Endodermal cell (in vitro differentiated cells): ENCODE results near the gene NUPR1. TPM values are rescaled to one million over a fixed set of nuclear protein-coding genes. Genes with fewer than 3 reads are reported as not detected.

Experiments
- DNase-seq: peaks from one replicate; pipeline ENCODE4 v3.0.0-alpha.2; 2017
- H3K27ac ChIP-seq: 2 replicates; pipeline ENCODE4 v1.5.1; 2013; ENCODE audit warnings: mild to moderate bottlenecking, low read depth, low read length, moderate library complexity
- H3K27me3 ChIP-seq: 2 replicates; pipeline ENCODE4 v1.6.1; 2013; ENCODE audit warnings: mild to moderate bottlenecking, low read length, moderate library complexity; ENCODE audit not compliant: insufficient read depth, control insufficient read depth, poor library complexity, severe bottlenecking
- H3K36me3 ChIP-seq: 2 replicates; pipeline ENCODE4 v1.7.0; 2013; ENCODE audit warnings: mild to moderate bottlenecking, low read length, moderate library complexity; ENCODE audit not compliant: control insufficient read depth, insufficient read depth
- H3K4me1 ChIP-seq: one replicate; pipeline ENCODE4 v1.7.0; 2013; ENCODE audit warnings: low read length; ENCODE audit not compliant: control insufficient read depth, insufficient read depth
- H3K4me3 ChIP-seq: 2 replicates; pipeline ENCODE4 v1.5.1; 2013; ENCODE audit warnings: mild to moderate bottlenecking, low read length, moderate library complexity
- H3K9ac ChIP-seq: 2 replicates; pipeline ENCODE4 v1.6.1; 2013; ENCODE audit warnings: mild to moderate bottlenecking, low read length, moderate library complexity; ENCODE audit not compliant: poor library complexity, severe bottlenecking; ENCODE audit errors: extremely low read depth
- H3K9me3 ChIP-seq: 2 replicates; pipeline ENCODE4 v1.6.1; 2013; ENCODE audit warnings: mild to moderate bottlenecking, low read length, moderate library complexity; ENCODE audit not compliant: control insufficient read depth
- H3K27ac Mint-ChIP-seq: 2 replicates; pipeline ENCODE4 v1.8.0; 2020; ENCODE audit warnings: mixed read lengths
- H3K27me3 Mint-ChIP-seq: 2 replicates; pipeline ENCODE4 v1.8.0; 2021; ENCODE audit warnings: mild to moderate bottlenecking, mixed read lengths; ENCODE audit not compliant: insufficient read depth
- H3K36me3 Mint-ChIP-seq: 2 replicates; pipeline ENCODE4 v1.8.0; 2020; ENCODE audit warnings: low read depth, mixed read lengths
- H3K4me1 Mint-ChIP-seq: 2 replicates; pipeline ENCODE4 v1.8.0; 2020; ENCODE audit warnings: mixed read lengths
- H3K4me3 Mint-ChIP-seq: 2 replicates; pipeline ENCODE4 v1.8.0; 2020; ENCODE audit warnings: mild to moderate bottlenecking, moderate library complexity, mixed read lengths
- H3K9me3 Mint-ChIP-seq: 2 replicates; pipeline ENCODE4 v1.8.0; 2020; ENCODE audit warnings: mild to moderate bottlenecking, mixed read lengths
- WGBS, 2 experiments: methylation state at CpG; one replicate each; pipeline versions ENCODE4 v1.1.5 to v1.1.7; 2013; ENCODE audit warnings: missing lambda C conversion rate in 2 of 2, mixed read lengths in 1 of 2; ENCODE audit not compliant: insufficient coverage in 1 of 2, insufficient read length in 1 of 2; 5-methylcytosine and 5-hydroxymethylcytosine counted together
- total RNA-seq, 2 donors: library from RNA; stranded (reverse); fragmentation: NEBNext Ultra II Directional in 1 of 2; extraction: Animal tissue kit (Norgen Biotek cat#: 25700) in 1 of 2; gene quantifications; 2 replicates in 1 of 2; 3 replicates in 1 of 2; pipeline ENCODE4 v1.2.1, GENCODE V29; 2021
- TF ChIP-seq, protein P1 (sequence below): fragments of 200-600 bp; sonication (generic); conservative IDR thresholded peaks from 2 replicates; pipeline ENCODE4 v1.5.0; 2021; ENCODE audit warnings: antibody characterized with exemption, mild to moderate bottlenecking

The NUPR1 gene
- total RNA-seq, 2 donors from 2014 or later: not detected

DNA sequence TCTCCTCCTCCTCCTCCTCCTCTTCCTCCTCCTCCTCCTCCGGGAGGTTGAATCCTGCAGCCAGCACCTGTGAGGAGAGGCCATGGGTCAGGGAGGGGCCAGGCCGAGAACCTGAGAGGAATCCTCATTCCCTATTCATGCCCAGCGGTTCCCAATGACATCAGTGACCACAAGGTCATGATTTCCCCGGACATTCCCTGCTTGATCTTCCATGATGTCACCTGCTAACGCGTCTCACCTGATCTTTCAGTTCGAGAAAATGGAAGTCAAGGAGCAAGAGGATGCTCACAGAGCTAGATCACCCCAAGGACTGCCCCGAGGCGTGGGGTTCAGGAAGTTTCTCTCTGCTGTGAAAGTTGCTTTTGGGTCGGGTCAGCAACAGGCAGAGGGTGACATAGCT lies 38.9 kb downstream of the NUPR1 start:
- TF ChIP-seq, protein P1, sequence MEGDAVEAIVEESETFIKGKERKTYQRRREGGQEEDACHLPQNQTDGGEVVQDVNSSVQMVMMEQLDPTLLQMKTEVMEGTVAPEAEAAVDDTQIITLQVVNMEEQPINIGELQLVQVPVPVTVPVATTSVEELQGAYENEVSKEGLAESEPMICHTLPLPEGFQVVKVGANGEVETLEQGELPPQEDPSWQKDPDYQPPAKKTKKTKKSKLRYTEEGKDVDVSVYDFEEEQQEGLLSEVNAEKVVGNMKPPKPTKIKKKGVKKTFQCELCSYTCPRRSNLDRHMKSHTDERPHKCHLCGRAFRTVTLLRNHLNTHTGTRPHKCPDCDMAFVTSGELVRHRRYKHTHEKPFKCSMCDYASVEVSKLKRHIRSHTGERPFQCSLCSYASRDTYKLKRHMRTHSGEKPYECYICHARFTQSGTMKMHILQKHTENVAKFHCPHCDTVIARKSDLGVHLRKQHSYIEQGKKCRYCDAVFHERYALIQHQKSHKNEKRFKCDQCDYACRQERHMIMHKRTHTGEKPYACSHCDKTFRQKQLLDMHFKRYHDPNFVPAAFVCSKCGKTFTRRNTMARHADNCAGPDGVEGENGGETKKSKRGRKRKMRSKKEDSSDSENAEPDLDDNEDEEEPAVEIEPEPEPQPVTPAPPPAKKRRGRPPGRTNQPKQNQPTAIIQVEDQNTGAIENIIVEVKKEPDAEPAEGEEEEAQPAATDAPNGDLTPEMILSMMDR: no peak
- Mint-ChIP-seq H3K9me3 (no peaks in the 10 kb centered on the region), H3K27me3 (peaks cover 6% of the 10 kb centered on the region), H3K27ac (no peak overlapping the region), H3K4me1 (no peaks in the 10 kb centered on the region), H3K36me3 (no peaks in the 10 kb centered on the region), H3K4me3 (no peak overlapping the region)
- no peak overlapping the region for H3K27ac ChIP-seq
- H3K4me3 ChIP-seq: no peak overlapping the region
- DNase-seq: no peak
- no peak overlapping the region for H3K9ac ChIP-seq
- no peaks in the 10 kb centered on the region for H3K36me3 ChIP-seq
- H3K9me3 ChIP-seq: no peaks in the 10 kb centered on the region
- H3K27me3 ChIP-seq: no peaks in the 10 kb centered on the region
- WGBS, 2 experiments: 84 to 86% methylated on average over 7 to 10 of the region's 10 CpGs
- no peaks in the 10 kb centered on the region for H3K4me1 ChIP-seq

DNA sequence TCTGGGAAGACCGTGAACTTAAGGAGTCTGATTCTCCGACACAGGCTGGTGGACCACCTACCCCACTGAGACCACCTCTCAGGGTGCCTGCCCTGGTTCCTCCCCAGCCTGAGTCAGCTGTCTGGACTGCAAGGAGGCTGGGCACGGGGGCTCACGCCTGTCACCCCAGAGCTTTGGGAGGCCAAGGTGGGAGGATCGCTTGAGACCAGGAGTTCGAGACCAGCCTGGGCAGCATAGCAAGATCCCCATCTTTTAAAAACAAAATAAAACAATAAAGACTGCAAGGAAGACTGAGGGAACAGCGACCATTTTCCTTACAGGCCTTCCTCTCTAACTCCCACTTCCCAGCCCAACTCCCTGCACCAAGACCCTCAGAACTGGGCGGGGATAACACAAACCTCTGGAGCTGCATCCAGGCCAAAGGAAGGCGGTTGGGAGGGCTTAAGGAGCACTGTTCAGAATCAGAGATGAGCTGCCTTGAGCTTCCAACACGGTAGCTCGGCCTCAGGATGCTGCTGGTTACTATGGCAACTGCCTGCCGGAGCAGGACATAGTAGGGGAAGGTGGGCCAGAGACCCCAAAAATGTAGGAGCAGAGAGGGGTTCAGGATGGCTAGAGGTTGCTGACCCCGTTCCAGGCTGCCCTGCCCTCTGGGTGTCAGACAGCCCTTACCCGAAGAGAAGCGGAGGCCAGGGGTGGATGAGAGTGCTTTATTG lies 40.0 kb downstream of the NUPR1 start:
- Mint-ChIP-seq H3K4me3 (no peak overlapping the region), H3K36me3 (no peaks in the 10 kb centered on the region), H3K27ac (no peak overlapping the region), H3K4me1 (no peaks in the 10 kb centered on the region), H3K27me3 (peaks cover 7% of the 10 kb centered on the region), H3K9me3 (no peaks in the 10 kb centered on the region)
- TF ChIP-seq, protein P1: no peak
- Histone ChIP-seq H3K9me3 (no peaks in the 10 kb centered on the region), H3K4me3 (no peak overlapping the region), H3K27ac (no peak overlapping the region), H3K27me3 (no peaks in the 10 kb centered on the region), H3K36me3 (no peaks in the 10 kb centered on the region), H3K4me1 (no peaks in the 10 kb centered on the region), H3K9ac (no peak overlapping the region)
- DNase-seq: no peak
- WGBS, 2 experiments: 89% methylated on average over 11 to 15 of the region's 15 CpGs

DNA sequence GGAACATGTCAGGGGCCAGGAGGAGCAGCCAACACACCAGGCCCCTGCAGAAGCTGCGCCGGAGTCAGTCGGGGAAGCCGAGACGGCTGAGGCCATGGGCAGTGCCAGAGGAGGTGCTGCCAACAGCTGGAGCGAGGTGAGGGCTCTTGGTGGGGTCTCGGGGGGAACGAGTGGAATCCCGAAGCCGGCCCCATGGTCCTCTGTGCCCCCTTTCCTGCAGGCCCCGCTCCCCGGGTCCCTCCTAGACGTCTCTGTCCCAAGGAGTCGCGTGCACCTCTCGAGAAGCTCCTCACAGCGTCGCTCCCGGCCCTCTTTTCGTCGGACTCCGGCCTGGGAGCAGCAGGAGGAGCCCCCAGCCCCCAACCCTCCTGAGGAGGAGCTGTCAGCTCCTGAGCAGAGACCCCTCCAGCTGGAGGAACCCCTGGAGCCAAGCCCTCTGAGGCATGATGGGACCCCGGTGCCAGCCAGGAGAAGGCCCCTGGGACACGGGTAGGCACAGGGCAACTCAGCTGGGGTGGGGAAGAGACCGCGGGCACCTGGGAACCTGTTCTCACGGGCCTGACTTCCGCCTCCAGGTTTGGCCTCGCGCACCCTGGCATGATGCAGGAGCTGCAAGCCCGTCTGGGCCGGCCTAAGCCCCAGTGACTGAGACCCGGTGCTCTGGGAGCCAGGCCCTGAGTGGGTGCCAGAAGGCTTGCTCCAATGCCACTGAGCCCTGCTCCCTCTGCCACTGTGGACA lies 40.7 kb downstream of the NUPR1 start:
- H3K36me3 ChIP-seq: no peaks in the 10 kb centered on the region
- 88 to 96% methylated on average over 14 to 33 of the region's 33 CpGs for WGBS, 2 experiments
- no peaks in the 10 kb centered on the region for H3K4me1 ChIP-seq
- no peak for DNase-seq
- no peak overlapping the region for H3K27ac ChIP-seq
- Mint-ChIP-seq H3K9me3 (no peaks in the 10 kb centered on the region), H3K4me1 (no peaks in the 10 kb centered on the region), H3K27me3 (peaks cover 7% of the 10 kb centered on the region), H3K4me3 (no peak overlapping the region), H3K27ac (no peak overlapping the region), H3K36me3 (no peaks in the 10 kb centered on the region)
- H3K9ac ChIP-seq: no peak overlapping the region
- H3K27me3 ChIP-seq: no peaks in the 10 kb centered on the region
- H3K4me3 ChIP-seq: no peak overlapping the region
- TF ChIP-seq, protein P1: no peak
- H3K9me3 ChIP-seq: no peaks in the 10 kb centered on the region
